HCT116 (cell line): ENCODE data around the gene BORCS5. TPM values are rescaled to one million over a fixed set of nuclear protein-coding genes. Genes with fewer than 3 reads are reported as not detected.

Experiments
- ATAC-seq: fragments of 200-7000 bp; cut with Tn5 transposase; 2 replicates; pipeline ENCODE4 v1.9.1; 2020; ENCODE audit warnings: mild to moderate bottlenecking, moderate library complexity
- BruUV-seq: library from RNA; stranded (reverse); fragments of 400-500 nt; replicated peaks from 2 replicates; lab custom pipeline; 2021; lab: Mats Ljungman, UMichigan
- CTCF ChIA-PET: fragments of 300-600 bp; sonication (Branson Sonifier 250); formaldehyde crosslinking; loops from one replicate; lab custom pipeline; 2021; ENCODE audit warnings: antibody characterized with exemption; lab: Charles Lee
- POLR2A ChIA-PET: fragments of 300-600, 350-600 bp; sonication (Branson Sonifier 250); formaldehyde crosslinking; loops from one replicate; lab custom pipeline; 2021; ENCODE audit warnings: antibody characterized with exemption; lab: Charles Lee
- RAD21 ChIA-PET, 2 experiments: fragments of 300-600 bp; sonication (Branson Sonifier 250); formaldehyde crosslinking; loops; one replicate each; lab custom pipeline; 2023; ENCODE audit warnings: low total read pairs in 2 of 2; ENCODE audit not compliant: uncharacterized antibody in 2 of 2, unreplicated experiment in 2 of 2, low non-redundant PET in 1 of 2; lab: Charles Lee
- DNase-seq: peaks from one replicate; pipeline ENCODE4 v3.0.0-alpha.2; 2010; ENCODE audit warnings: low read depth, low spot score
- H2AFZ ChIP-seq: fragments of 200-600 bp; shearing (Covaris generic), sonication (generic); 2 replicates; pipeline ENCODE4 v1.6.1; 2017; ENCODE audit warnings: low read depth, mixed run types, mixed read lengths, antibody characterized with exemption, low read length; ENCODE audit not compliant: poor library complexity, severe bottlenecking
- H3K27ac ChIP-seq: 2 replicates; pipeline ENCODE4 v1.5.1; 2012; ENCODE audit warnings: low read depth, low read length
- H3K27me3 ChIP-seq: fragments of 200-600 bp; sonication (generic); 2 replicates; pipeline ENCODE4 v1.6.1; 2016; ENCODE audit warnings: mixed run types, low read length, mixed read lengths; ENCODE audit not compliant: insufficient read depth
- H3K36me3 ChIP-seq, 2 experiments: fragments of 200-500 bp in 1 of 2; fragments of 200-600 bp in 1 of 2; sonication (Bioruptor generic) in 1 of 2; sonication (generic) in 1 of 2; 2 replicates each; pipeline versions ENCODE4 v1.5.1 to v1.6.1; 2014 to 2016; ENCODE audit warnings: low read length in 2 of 2, inconsistent platforms in 1 of 2, mixed read lengths in 1 of 2, mixed run types in 1 of 2; ENCODE audit not compliant: insufficient read depth in 2 of 2, control insufficient read depth in 1 of 2
- H3K4me1 ChIP-seq, 2 experiments: fragments of 200-600 bp in 1 of 2; sonication (generic) in 1 of 2; 2 replicates each; pipeline versions ENCODE4 v1.5.1 to v1.6.1; 2012 to 2017; ENCODE audit warnings: low read length in 2 of 2, inconsistent platforms in 1 of 2, mild to moderate bottlenecking in 1 of 2, mixed read lengths in 1 of 2, mixed run types in 1 of 2, moderate library complexity in 1 of 2; ENCODE audit not compliant: insufficient read depth in 2 of 2, control insufficient read depth in 1 of 2
- H3K4me2 ChIP-seq: fragments of 200-600 bp; sonication (generic); 2 replicates; pipeline ENCODE4 v1.6.1; 2017; ENCODE audit warnings: mixed run types, low read length, mixed read lengths
- H3K4me3 ChIP-seq, 2 experiments: fragments of 200-600 bp in 1 of 2; sonication (generic) in 1 of 2; replicated peaks in 1 of 2; 2 replicates each; pipeline ENCODE4 v1.5.1; 2011 to 2016; ENCODE audit warnings: low read length in 2 of 2, control low read depth in 1 of 2, low read depth in 1 of 2, mild to moderate bottlenecking in 1 of 2, mixed read lengths in 1 of 2, mixed run types in 1 of 2
- H3K79me2 ChIP-seq: fragments of 200-600 bp; sonication (generic); 2 replicates; pipeline ENCODE4 v1.6.1; 2017; ENCODE audit warnings: mild to moderate bottlenecking, mixed run types, low read length, moderate library complexity, mixed read lengths; ENCODE audit not compliant: insufficient read depth
- H3K9ac ChIP-seq: fragments of 200-600 bp; sonication (generic); 2 replicates; pipeline ENCODE4 v1.6.1; 2016; ENCODE audit warnings: low read length, mixed read lengths
- H3K9me2 ChIP-seq: fragments of 200-600 bp; sonication (generic), shearing (Covaris generic); 2 replicates; pipeline ENCODE4 v1.6.1; 2017; ENCODE audit warnings: mixed run types, mild to moderate bottlenecking, moderate library complexity; ENCODE audit not compliant: insufficient read depth
- H3K9me3 ChIP-seq, 2 experiments: fragments of 200-500 bp in 1 of 2; fragments of 200-600 bp in 1 of 2; sonication (Bioruptor generic) in 1 of 2; sonication (generic) in 1 of 2; 2 replicates each; pipeline ENCODE4 v1.6.1; 2014 to 2017; ENCODE audit warnings: low read length in 2 of 2, mixed read lengths in 2 of 2, inconsistent platforms in 1 of 2, low read depth in 1 of 2, mild to moderate bottlenecking in 1 of 2, mixed run types in 1 of 2, moderate library complexity in 1 of 2; ENCODE audit not compliant: control insufficient read depth in 1 of 2, insufficient read depth in 1 of 2
- H4K20me1 ChIP-seq: fragments of 200-600 bp; sonication (generic), shearing (Covaris generic); 2 replicates; pipeline ENCODE4 v1.6.1; 2017; ENCODE audit warnings: mixed run types, mild to moderate bottlenecking, moderate library complexity; ENCODE audit not compliant: insufficient read depth
- CEBPB ChIP-seq: IDR thresholded peaks from 2 replicates; pipeline ENCODE4 v1.6.1; 2012; ENCODE audit warnings: low read depth
- EZH2 ChIP-seq: fragments of 200-600 bp; sonication (generic); IDR thresholded peaks from 2 replicates; pipeline ENCODE4 v1.6.1; 2017; ENCODE audit warnings: antibody characterized with exemption, mixed run types
- FOSL1 ChIP-seq: IDR thresholded peaks from 2 replicates; pipeline ENCODE4 v1.6.1; 2012; ENCODE audit warnings: low read depth
- POLR2A ChIP-seq: IDR thresholded peaks from 2 replicates; pipeline ENCODE4 v1.7.0; 2011; ENCODE audit warnings: borderline replicate concordance; ENCODE audit not compliant: insufficient read depth, insufficient read length; ENCODE audit errors: extremely low read depth
- REST ChIP-seq: IDR thresholded peaks from 2 replicates; pipeline ENCODE4 v1.6.1; 2012; ENCODE audit warnings: low read depth
- SRF ChIP-seq: IDR thresholded peaks from 2 replicates; pipeline ENCODE4 v1.6.1; 2012; ENCODE audit warnings: low read depth
- TCF7L2 ChIP-seq: IDR thresholded peaks from 2 replicates; pipeline ENCODE4 v1.7.0; 2011; ENCODE audit warnings: borderline replicate concordance, inconsistent platforms; ENCODE audit not compliant: insufficient read depth, insufficient read length; ENCODE audit errors: extremely low read depth
- ZNF274 ChIP-seq: fragments of 200-500 bp; sonication (Bioruptor generic); IDR thresholded peaks from 2 replicates; pipeline ENCODE4 v1.6.1; 2014; ENCODE audit warnings: mild to moderate bottlenecking, low read depth, low read length, inconsistent platforms
- intact Hi-C: fragments of 100-400 bp; cut with micrococcal nuclease; formaldehyde crosslinking; loops from 2 replicates; pipeline ENCODE4 v1.10.0; 2022
- total RNA-seq: library from RNA; stranded (reverse); gene quantifications from one replicate; pipeline ENCODE4 v1.2.1, GENCODE V29; 2021; ENCODE audit not compliant: unreplicated experiment
- TF ChIP-seq, protein P1 (sequence below): IDR thresholded peaks from 2 replicates; pipeline ENCODE4 v1.6.1; 2012
- TF ChIP-seq, protein P2 (sequence below): IDR thresholded peaks from 2 replicates; pipeline ENCODE4 v1.6.1; 2012

BORCS5 gene
- total RNA-seq, 1 experiment from 2014 or later, result 8.7 TPM

DNA sequence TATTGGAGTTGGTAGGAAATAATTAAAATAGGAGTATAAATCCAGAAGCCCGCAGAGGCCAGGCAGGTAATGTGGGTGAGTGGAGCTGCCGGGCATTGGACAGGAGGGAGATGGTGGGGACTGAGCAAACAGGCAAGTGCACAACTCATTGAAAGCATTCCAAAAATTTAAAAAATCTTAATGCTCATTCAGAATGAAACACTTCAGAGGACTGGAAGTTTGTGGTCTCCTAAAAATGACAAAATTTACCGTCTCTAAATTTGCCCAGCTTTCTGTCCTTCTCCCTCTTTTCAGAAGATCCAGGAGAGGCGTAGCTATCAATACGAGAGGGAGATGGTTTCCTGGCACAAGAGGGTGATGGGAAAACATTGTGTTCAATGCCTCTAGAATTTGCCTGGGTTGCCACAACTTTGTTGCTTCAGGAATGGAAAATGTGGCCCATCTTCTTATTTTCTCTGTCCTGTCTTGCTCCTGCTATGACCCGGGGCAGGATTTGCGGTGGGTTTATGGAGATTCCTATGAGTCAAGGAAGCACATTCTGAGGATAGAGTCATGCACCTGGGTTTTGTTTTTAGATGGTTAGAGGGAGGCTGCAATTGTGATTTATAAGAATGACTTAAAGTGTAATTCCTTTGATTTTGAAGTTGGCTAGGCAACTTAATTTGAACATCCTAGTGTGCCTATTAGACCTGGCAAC lies 72.2 kb downstream of the BORCS5 start:
- CTCF ChIA-PET, result no interaction called here
- no peak for DNase-seq

More for the DNA sequence above, 72.2 kb downstream of the BORCS5 start:
- no peaks in the 10 kb centered on the region for H3K4me1 ChIP-seq
- H3K27ac ChIP-seq, result no peak overlapping the region
- no peaks in the 10 kb centered on the region for H3K36me3 ChIP-seq
- intact Hi-C loops, result no loop called here
- no peaks in the 10 kb centered on the region for H4K20me1 ChIP-seq
- TF ChIP-seq FOSL1, result no peak
- no peak for TF ChIP-seq REST
- TF ChIP-seq POLR2A, result no peak
- no peak for TF ChIP-seq TCF7L2
- TF ChIP-seq ZNF274, result no peak
- TF ChIP-seq EZH2, result no peak
- TF ChIP-seq, protein P1, sequence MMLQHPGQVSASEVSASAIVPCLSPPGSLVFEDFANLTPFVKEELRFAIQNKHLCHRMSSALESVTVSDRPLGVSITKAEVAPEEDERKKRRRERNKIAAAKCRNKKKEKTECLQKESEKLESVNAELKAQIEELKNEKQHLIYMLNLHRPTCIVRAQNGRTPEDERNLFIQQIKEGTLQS, result no peak
- no peak for TF ChIP-seq CEBPB
- TF ChIP-seq, protein P2, sequence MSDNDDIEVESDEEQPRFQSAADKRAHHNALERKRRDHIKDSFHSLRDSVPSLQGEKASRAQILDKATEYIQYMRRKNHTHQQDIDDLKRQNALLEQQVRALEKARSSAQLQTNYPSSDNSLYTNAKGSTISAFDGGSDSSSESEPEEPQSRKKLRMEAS, result no peak
- TF ChIP-seq SRF, result no peak
- TF ChIP-seq, all 23 proteins: peak for 0
- BruUV-seq, result no TSS peak
- ChIA-PET POLR2A (no interaction called here), RAD21 (no interaction called here)
- Histone ChIP-seq H3K4me2 (no peak overlapping the region), H2AFZ (no peak overlapping the region), H3K79me2 (no peaks in the 10 kb centered on the region), H3K9ac (no peak overlapping the region), H3K9me3 (no peaks in the 10 kb centered on the region), H3K27me3 (no peaks in the 10 kb centered on the region), H3K9me2 (no peaks in the 10 kb centered on the region), H3K4me3 (no peak overlapping the region)
- ATAC-seq, result no peak
